ENCODE measurements around the gene SSTR3. TPM values are rescaled to one million over a fixed set of nuclear protein-coding genes. Genes with fewer than 3 reads are reported as not detected.

The SSTR3 gene
- total and polyA plus RNA-seq, 2 of the 13 experiments (the other 11 are each of a cell fraction or from before 2014, with no cell fraction given) = 0.08 to 0.64 TPM

- TF ChIP-seq MAX (IDR thresholded peaks at IDR 0.05) = peak; percentile 47; the same call in 1 of the 2 replicates
- peak; percentile 68 for TF ChIP-seq STAG1 (CRISPR knock-in tag; IDR thresholded peaks at IDR 0.05)
- TF ChIP-seq ZNF18 (CRISPR knock-in tag; IDR thresholded peaks at IDR 0.05; ENCODE audit: insufficient replicate concordance) = peak; percentile 1
- TF ChIP-seq ZNF883 (CRISPR knock-in tag; IDR thresholded peaks at IDR 0.05; ENCODE audit: not compliant biosample characterization) = peak; percentile 33
- 0 out of 2 replicates have a peak, but pooled peaks have one; percentile 44 for TF ChIP-seq ZNF724P (CRISPR knock-in tag; IDR thresholded peaks at IDR 0.05; ENCODE audit: borderline replicate concordance)
- no peak for TF ChIP-seq CAMTA2 (CRISPR knock-in tag; IDR thresholded peaks at IDR 0.05; ENCODE audit: borderline replicate concordance)
Measured at GRCh38 chr22:37198258-37199102, 13.8 kb downstream of the SSTR3 start (continued).

GRCh38 chr22:37197451-37198257 lies 14.6 kb downstream of the SSTR3 start:
- H3K4me1 ChIP-seq (ENCODE audit: insufficient read depth, low read length) = peaks cover 78% of the 10 kb centered on the region
- peak overlapping the region; percentile 73 for H3K4me2 ChIP-seq (ENCODE audit: low read depth, low read length)
- in situ Hi-C loops (cut with HindIII; ENCODE audit: extremely low pct_ligation_motif_present, low pct_unique_long_range_greater_than_20kb) = loop anchor here (5.0 kb wide), 1 partner anchor 35 kb away; no protein-coding TSS in a partner anchor
- no peaks in the 10 kb centered on the region for H3K79me2 ChIP-seq (ENCODE audit: insufficient read depth, low read length)
- no peaks in the 10 kb centered on the region for H3K27me3 ChIP-seq (ENCODE audit: control insufficient read depth in 1 of 2, insufficient read depth in 2 of 2, low read length in 2 of 2)
- ATAC-seq (peak; percentile 7), FAIRE-seq (peak; percentile 73), DNase-seq (ENCODE audit: low spot score) (peak; percentile 86)
- H3K27ac ChIP-seq (ENCODE audit: extremely low read length, insufficient read depth, low read length) = peak overlapping the region; percentile 90
- H3K36me3 ChIP-seq (replicated peaks in 1 of 2; ENCODE audit: control insufficient read depth in 1 of 2, insufficient read depth in 2 of 2, low read length in 2 of 2) = no peaks in the 10 kb centered on the region
- WGBS (ENCODE audit: low lambda C conversion rate) = 9% methylated on average over 10 of the region's 12 CpGs
- H3K9ac ChIP-seq (ENCODE audit: insufficient read depth, low read depth, low read length) = peak overlapping the region; percentile 94
- H3K9me3 ChIP-seq (ENCODE audit: low read length) = no peaks in the 10 kb centered on the region
- POLR2A ChIA-PET = interaction anchor here (0.9 to 3.4 kb wide), 6 partner anchors 10 to 165 kb away, joined by 3 to 22 read pairs (median 6); partner anchors contain the start of gene C1QTNF6
- H4K20me1 ChIP-seq (ENCODE audit: insufficient read depth, low read length) = peaks cover 3% of the 10 kb centered on the region; the same call in 1 of the 2 replicates
- CTCF ChIA-PET (ENCODE audit: low intra/inter-chr PET ratio, low total read pairs) = interaction anchor here (1.8 to 5.1 kb wide), 4 partner anchors 31 to 120 kb away, joined by 5 to 57 read pairs (median 13); no protein-coding TSS in a partner anchor
- no peak overlapping the region for H2AFZ ChIP-seq (ENCODE audit: low read length)
- H3K4me3 ChIP-seq (replicated peaks in 1 of 3; ENCODE audit: insufficient read depth in 1 of 3, low read depth in 2 of 3, low read length in 3 of 3) = peak overlapping the region in 2 of 3 experiments; percentile 70 to 80; a peak in 4 of 6 replicates
- intact Hi-C loops (cut with micrococcal nuclease; ENCODE audit: unreplicated experiment) = loop anchor here (1.0 to 5.0 kb wide), 3 partner anchors 19 to 165 kb away; no protein-coding TSS in a partner anchor
- TSS peak; percentile 47 for BruUV-seq (replicated peaks)
- TF ChIP-seq HNRNPH1 (optimal IDR thresholded peaks at IDR 0.05; ENCODE audit: low read depth, low read length) = no peak
- peak; percentile 36; the same call in 1 of the 2 replicates for TF ChIP-seq CREM (IDR thresholded peaks at IDR 0.05)
- TF ChIP-seq CREM (CRISPR knock-in tag; IDR thresholded peaks at IDR 0.05) = no peak
- TF ChIP-seq NRL (CRISPR knock-in tag; IDR thresholded peaks at IDR 0.05; ENCODE audit: borderline replicate concordance) = peak; percentile 23
- TF ChIP-seq ZNF790 (CRISPR knock-in tag; IDR thresholded peaks at IDR 0.05; ENCODE audit: borderline replicate concordance) = no peak
- no peak for TF ChIP-seq TCF12 (IDR thresholded peaks at IDR 0.05)
- 0 out of 2 replicates have a peak, but pooled peaks have one; percentile 25 for TF ChIP-seq TCF12 (CRISPR knock-in tag; IDR thresholded peaks at IDR 0.05)
- 0 out of 2 replicates have a peak, but pooled peaks have one; percentile 6 for TF ChIP-seq MLX (CRISPR knock-in tag; IDR thresholded peaks at IDR 0.05)
- TF ChIP-seq ATF3 (CRISPR knock-in tag; IDR thresholded peaks at IDR 0.05) = peak; percentile 91
- 0 out of 2 replicates have a peak, but pooled peaks have one; percentile 50 for TF ChIP-seq ZNF572 (CRISPR knock-in tag; IDR thresholded peaks at IDR 0.05)
